ENCODE data around the gene BCAP31. TPM values are rescaled to one million over a fixed set of nuclear protein-coding genes. Genes with fewer than 3 reads are reported as not detected.

The BCAP31 gene
- total RNA-seq, 2 donors from 2014 or later: 82.7 to 104 TPM

GRCh38 chrX:153650959-153651358 is 73.2 kb downstream of the BCAP31 start:
- DNase-seq (ENCODE audit: low spot score): no peak
- ATAC-seq (ENCODE audit: insufficient number of reproducible peaks, low FRiP score, low read depth): no peak
- H3K27me3 ChIP-seq (replicated peaks; ENCODE audit: insufficient read depth): no peaks in the 10 kb centered on the region
- H3K27ac ChIP-seq: no peak overlapping the region
- H3K4me1 ChIP-seq (ENCODE audit: control insufficient read depth in 1 of 2, low read depth in 2 of 2): peaks cover 0 to 8% of the 10 kb centered on the region in 2 donors
- H3K9me3 ChIP-seq: no peaks in the 10 kb centered on the region
- H3K4me3 ChIP-seq: no peak overlapping the region
- no peaks in the 10 kb centered on the region for H3K36me3 ChIP-seq
- no peak for TF ChIP-seq CTCF (IDR thresholded peaks at IDR 0.05)

Other genes with a start within 250 kb of the BCAP31 start
- gene BGN, start 229.4 kb downstream of the BCAP31 start, total RNA-seq: 1,000 to 10,000 TPM; 1,777 to 1,907 TPM
- gene ATP2B3, start 206.7 kb downstream of the BCAP31 start, total RNA-seq: under 1 TPM; 0.68 to 0.85 TPM
- gene CCNQ, start 125.2 kb downstream of the BCAP31 start, total RNA-seq: 10 to 100 TPM; 27.2 to 36.3 TPM
- gene DUSP9, start 77.2 kb downstream of the BCAP31 start, total RNA-seq: not detected
- 1 to 10 TPM; 1.2 to 3.2 TPM for gene PNCK, start 50.6 kb downstream of the BCAP31 start, total RNA-seq
- 10 to 100 TPM; 16.8 to 16.9 TPM for gene SLC6A8, start 36.5 kb downstream of the BCAP31 start, total RNA-seq
- 10 to 100 TPM; 24.3 to 40.6 TPM for gene ABCD1, start 469 bp upstream of the BCAP31 start, total RNA-seq
- gene PLXNB3, start 39.9 kb upstream of the BCAP31 start, total RNA-seq: 10 to 100 TPM; 40.8 to 52.2 TPM
- 1 to 10 TPM; 4.9 to 9.5 TPM for gene SRPK3, start 56.7 kb upstream of the BCAP31 start, total RNA-seq
- gene IDH3G, start 70.0 kb upstream of the BCAP31 start, total RNA-seq: 10 to 100 TPM; 70.9 to 91.9 TPM
- 100 to 1,000 TPM; 103 to 299 TPM for gene SSR4, start 70.3 kb upstream of the BCAP31 start, total RNA-seq
- gene PDZD4, start 106.2 kb upstream of the BCAP31 start, total RNA-seq: 10 to 100 TPM in 1 of 2 donors, 1 to 10 TPM in 1; 4.4 to 11.6 TPM
- gene L1CAM, start 161.8 kb upstream of the BCAP31 start, total RNA-seq: 10 to 100 TPM in 1 of 2 donors, 1 to 10 TPM in 1; 1.1 to 18.3 TPM
- not detected for gene AVPR2, start 180.3 kb upstream of the BCAP31 start, total RNA-seq
- 10 to 100 TPM; 31.7 to 92.1 TPM for gene ARHGAP4, start 201.9 kb upstream of the BCAP31 start, total RNA-seq
- gene NAA10, start 210.7 kb upstream of the BCAP31 start, total RNA-seq: 10 to 100 TPM; 60.1 to 66.4 TPM
- gene RENBP, start 220.3 kb upstream of the BCAP31 start, total RNA-seq: 10 to 100 TPM; 11.2 to 21.4 TPM
- gene HCFC1, start 247.4 kb upstream of the BCAP31 start, total RNA-seq: 10 to 100 TPM; 51.6 to 58.9 TPM
- gene TMEM187, start 248.4 kb upstream of the BCAP31 start, total RNA-seq: 10 to 100 TPM in 1 of 2 donors, under 1 TPM in 1; 0.78 to 23.4 TPM

All from thoracic aorta (tissue), 2 donors.